HG02588 (cell line): Measurements from ENCODE around the gene PDCD2L.
"Not testable (repeated sequence)": the region's sequence is repeated elsewhere in the genome, so short reads cannot be mapped to it uniquely, and the experiment has no call there.

Experiments used
- ATAC-seq: cut with Tn5 transposase; IDR thresholded peaks from one replicate; pipeline ENCODE4 v1.9.1; 2021; ENCODE audit warnings: mild to moderate bottlenecking, moderate library complexity; ENCODE audit not compliant: unreplicated experiment

PDCD2L gene

GRCh38 chr19:34461375-34462100 is 57.3 kb downstream of the PDCD2L start:
- no peak for ATAC-seq

GRCh38 chr19:34464785-34465184 is 60.6 kb downstream of the PDCD2L start:
- ATAC-seq: not testable (repeated sequence)

GRCh38 chr19:34468409-34468808 is 64.2 kb downstream of the PDCD2L start:
- ATAC-seq: no peak

GRCh38 chr19:34469026-34469425 is 64.8 kb downstream of the PDCD2L start:
- ATAC-seq: not testable (repeated sequence)

- no peak for ATAC-seq
Observed at GRCh38 chr19:34471906-34472700, 67.9 kb downstream of the PDCD2L start.

GRCh38 chr19:34474233-34474989 is 70.2 kb downstream of the PDCD2L start:
- no peak for ATAC-seq

GRCh38 chr19:34475026-34475974 is 71.1 kb downstream of the PDCD2L start:
- ATAC-seq: no peak
